Stimulated activated CD8-positive, alpha-beta memory T cell treated with anti-CD3 and anti-CD28 coated beads, Interleukin-12 subunit alpha, Interleukin-12 subunit beta, amount 100 ng/mL, for 24 hours (primary cell): ENCODE measurements around the gene ABCA2.
A peak's percentile ranks its signal among the peaks of the same experiment; 100 is the strongest.

ENCODE experiments used
- DNase-seq: peaks from one replicate; pipeline ENCODE4 v3.0.0-alpha.2; 2020; ENCODE audit errors: extremely low read depth

ABCA2 gene, protein sequence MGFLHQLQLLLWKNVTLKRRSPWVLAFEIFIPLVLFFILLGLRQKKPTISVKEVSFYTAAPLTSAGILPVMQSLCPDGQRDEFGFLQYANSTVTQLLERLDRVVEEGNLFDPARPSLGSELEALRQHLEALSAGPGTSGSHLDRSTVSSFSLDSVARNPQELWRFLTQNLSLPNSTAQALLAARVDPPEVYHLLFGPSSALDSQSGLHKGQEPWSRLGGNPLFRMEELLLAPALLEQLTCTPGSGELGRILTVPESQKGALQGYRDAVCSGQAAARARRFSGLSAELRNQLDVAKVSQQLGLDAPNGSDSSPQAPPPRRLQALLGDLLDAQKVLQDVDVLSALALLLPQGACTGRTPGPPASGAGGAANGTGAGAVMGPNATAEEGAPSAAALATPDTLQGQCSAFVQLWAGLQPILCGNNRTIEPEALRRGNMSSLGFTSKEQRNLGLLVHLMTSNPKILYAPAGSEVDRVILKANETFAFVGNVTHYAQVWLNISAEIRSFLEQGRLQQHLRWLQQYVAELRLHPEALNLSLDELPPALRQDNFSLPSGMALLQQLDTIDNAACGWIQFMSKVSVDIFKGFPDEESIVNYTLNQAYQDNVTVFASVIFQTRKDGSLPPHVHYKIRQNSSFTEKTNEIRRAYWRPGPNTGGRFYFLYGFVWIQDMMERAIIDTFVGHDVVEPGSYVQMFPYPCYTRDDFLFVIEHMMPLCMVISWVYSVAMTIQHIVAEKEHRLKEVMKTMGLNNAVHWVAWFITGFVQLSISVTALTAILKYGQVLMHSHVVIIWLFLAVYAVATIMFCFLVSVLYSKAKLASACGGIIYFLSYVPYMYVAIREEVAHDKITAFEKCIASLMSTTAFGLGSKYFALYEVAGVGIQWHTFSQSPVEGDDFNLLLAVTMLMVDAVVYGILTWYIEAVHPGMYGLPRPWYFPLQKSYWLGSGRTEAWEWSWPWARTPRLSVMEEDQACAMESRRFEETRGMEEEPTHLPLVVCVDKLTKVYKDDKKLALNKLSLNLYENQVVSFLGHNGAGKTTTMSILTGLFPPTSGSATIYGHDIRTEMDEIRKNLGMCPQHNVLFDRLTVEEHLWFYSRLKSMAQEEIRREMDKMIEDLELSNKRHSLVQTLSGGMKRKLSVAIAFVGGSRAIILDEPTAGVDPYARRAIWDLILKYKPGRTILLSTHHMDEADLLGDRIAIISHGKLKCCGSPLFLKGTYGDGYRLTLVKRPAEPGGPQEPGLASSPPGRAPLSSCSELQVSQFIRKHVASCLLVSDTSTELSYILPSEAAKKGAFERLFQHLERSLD (N-terminal part only)

DNA sequence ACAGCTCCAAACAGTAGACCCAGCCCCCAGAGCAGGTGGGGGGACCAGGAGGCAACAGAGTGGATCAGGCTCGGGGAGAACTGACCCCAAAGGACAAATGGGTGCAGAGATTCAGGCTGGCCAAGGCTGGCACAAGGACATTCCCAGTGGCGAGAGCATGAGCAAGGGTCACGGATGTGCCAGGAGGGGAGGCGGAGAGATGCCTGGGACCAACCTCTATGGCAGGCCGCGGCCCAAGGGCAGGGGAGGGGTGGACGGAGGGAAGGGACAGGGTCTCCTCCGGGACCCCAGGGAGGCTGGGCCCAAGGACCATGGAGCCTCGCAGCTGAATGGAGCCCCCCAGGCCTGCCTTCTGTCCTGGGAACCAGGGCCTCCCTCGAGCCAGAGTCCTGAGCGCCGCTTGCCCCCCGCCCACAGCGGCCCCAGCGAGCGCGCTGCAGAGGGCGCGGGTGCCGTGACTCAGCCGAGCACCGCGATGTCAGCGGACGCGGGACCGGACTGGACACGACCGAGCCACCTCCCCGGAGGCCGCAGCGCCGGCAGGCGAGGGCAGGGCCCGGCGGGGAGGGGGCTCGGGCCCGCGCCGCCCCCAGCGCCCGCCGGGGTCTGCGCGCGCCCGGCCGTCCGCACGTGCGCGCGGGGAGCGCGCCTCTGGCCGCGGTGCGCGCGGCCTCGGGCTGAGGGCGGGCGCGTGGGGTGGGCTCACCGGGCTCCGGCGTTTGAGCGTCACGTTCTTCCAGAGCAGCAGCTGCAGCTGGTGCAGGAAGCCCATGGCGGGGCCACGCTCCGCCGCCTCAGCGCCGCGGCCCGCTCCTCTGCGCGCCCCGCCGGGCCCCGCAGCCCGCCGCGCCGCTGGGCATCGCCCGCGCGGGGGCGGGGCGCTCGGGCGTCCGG lies at the start of gene ABCA2:
ABCA2 (minus strand) TSS at position 869 of the 894 bp plus-strand sequence; CDS start at position 772, 97 bp downstream.
- DNase-seq: no peak

DNA sequence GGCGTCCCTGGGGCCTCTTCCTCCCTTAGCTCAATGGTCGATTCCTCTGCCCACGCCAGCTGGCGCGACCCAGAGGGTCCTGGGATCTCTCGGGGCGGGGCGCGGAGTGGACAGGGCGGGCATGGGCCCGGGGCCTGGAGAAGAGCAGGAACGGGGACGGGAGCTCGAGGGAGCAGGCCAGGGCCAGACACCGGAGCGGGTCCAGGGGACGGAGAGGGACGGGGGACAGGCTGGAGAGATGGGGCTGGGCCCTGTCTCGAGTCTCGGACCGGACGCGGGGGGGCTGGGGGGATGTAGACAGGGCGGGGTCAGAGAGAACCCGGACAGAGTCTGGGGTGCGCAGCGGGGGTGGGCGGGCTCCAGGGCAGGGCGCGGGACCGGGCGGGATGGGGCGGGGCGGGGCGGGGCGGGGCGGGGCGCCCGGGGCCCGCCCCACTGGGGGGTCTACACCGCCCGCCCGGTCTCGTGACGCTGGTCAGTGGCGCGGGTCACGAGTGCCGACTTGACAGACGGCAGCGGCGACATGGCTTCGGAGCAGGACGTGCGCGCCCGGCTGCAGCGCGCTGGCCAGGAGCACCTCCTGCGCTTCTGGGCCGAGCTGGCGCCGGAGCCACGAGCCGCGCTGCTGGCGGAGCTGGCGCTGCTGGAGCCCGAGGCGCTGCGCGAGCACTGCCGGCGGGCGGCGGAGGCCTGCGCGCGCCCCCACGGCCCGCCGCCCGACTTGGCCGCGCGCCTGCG lies 49.1 kb upstream of the ABCA2 start, which contains the start of gene UAP1L1:
UAP1L1 (plus strand) TSS at position 508 of the 738 bp plus-strand sequence; CDS start at position 524, 16 bp downstream.
- DNase-seq: no peak

DNA sequence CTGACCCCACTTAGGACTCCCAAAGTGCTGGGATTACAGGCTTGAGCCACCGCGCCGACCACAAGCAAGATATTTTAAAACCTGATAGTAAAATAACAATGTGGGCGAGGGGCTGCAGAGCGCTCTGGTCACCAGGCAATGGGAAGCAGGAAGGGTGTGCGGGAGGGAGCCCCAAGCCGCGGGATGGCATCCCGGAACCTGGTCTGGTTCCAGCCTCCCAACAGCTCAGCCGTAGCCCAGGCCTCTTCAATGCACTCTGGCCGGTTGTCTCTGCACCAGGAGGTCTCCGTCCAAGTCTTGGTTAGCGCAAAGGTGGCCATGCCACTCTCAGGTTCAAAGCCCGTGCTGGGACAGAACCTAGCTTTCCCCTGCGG lies 48.6 kb upstream of the ABCA2 start:
- no peak for DNase-seq

DNA sequence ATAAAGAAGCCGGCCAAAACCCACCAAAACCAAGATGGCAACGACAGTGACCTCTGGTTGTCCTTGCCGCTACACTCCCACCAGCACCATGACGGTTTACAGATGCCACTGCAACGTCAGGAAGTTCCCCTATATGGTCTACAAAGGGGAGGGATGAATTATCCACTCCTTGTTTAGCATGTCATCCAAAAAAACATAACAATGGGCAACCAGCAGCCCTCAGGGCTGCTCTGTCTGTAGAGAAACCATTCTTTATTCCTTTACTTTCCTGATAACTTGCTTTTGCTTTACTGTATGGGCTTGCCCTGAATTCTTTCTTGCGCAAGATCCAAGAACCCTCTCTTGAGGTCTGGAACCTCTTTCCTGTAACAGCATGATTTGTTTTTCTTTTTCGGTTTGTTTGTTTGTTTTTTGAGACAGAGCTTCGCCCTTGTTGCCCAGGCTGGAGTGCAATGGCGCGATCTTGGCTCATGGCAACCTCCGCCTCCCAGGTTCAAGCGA lies 47.3 kb upstream of the ABCA2 start:
- no peak for DNase-seq

DNA sequence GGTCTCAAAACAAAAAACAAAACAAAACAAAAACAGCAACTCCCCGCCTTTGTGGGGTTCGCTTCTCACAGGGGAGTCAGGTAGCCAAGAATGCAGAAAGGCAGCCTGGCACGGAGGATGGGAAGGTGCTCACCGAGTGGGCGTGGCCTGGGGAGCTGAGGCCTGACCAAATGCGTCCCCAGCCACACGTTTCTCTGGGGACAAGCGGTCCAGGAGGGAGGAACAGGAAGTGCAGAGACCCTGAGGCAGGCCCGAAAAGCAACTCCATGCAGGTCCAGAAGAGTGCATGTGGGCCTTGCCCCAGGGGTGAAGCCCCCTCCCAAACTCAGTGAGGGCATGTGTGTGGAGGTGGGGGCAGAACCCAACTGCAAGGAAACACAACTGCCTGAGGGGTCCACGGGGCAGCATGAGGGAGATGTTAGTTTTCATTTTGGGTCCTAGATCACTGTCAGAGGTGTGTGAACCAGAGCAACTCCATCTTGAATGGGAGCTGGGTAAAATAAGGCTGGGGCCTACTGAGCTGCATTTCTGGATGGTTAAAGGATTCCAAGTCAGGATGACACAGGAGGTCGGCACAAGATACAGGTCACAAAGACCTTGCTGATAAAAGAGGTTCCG lies 46.7 kb upstream of the ABCA2 start:
- DNase-seq: no peak

DNA sequence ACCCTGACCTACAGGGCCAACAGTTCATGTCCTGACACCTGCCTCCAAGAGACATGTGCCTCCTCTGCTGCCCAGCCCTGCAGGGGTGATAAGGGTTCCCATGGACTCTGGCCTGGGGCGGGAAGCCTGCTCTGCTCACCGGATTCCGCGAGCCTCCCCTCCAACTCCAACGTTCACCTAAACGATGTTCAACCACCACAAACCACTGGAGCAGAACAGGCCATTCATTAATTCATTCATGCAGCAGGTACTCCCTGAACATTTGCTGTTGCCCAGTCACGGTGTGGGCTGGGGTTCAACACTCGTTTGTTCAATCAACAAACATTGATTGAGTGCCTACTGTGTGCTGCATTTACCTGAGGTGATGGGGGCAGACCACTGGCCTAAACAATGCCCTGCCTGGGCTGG lies 46.0 kb upstream of the ABCA2 start:
- no peak for DNase-seq

DNA sequence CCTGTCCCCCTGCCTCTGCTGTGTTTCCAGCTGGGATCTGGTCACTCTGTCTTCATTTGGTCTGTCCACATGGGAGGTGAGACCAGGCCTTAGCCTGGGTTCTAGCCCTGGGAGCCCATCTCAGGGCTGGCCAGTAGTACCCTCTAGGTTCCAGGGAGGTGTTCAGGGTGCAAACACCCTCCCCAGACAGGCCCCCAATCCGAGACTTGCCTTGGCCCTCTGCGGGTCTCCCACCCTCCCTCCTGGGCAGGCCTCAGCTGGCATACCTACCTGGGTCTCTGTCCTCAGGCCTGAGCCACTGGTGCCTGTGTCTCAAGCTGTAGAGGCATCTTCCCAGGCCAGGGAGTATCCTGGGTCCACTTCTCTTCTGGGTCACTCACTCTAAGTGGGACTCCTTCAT lies 43.2 kb upstream of the ABCA2 start:
- no peak for DNase-seq

DNA sequence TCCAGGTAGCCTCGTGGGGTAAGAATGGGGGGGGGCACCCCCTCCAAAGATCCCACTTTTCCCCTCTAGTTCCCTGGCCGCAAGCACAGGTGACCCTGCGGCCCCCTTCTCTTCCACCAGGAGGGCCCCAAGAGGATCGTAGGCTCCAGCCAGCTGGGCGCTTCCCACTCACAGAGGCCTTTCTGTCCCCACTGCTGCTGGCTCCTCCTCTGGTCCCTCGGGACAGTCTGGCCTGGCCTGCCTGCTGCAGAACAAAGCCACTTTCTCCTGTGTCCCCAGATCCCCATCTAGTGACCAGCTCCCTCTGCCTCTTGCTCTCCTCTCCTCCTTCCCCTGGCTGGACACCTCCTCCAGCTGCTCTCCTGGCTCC lies 42.9 kb upstream of the ABCA2 start:
- no peak for DNase-seq

DNA sequence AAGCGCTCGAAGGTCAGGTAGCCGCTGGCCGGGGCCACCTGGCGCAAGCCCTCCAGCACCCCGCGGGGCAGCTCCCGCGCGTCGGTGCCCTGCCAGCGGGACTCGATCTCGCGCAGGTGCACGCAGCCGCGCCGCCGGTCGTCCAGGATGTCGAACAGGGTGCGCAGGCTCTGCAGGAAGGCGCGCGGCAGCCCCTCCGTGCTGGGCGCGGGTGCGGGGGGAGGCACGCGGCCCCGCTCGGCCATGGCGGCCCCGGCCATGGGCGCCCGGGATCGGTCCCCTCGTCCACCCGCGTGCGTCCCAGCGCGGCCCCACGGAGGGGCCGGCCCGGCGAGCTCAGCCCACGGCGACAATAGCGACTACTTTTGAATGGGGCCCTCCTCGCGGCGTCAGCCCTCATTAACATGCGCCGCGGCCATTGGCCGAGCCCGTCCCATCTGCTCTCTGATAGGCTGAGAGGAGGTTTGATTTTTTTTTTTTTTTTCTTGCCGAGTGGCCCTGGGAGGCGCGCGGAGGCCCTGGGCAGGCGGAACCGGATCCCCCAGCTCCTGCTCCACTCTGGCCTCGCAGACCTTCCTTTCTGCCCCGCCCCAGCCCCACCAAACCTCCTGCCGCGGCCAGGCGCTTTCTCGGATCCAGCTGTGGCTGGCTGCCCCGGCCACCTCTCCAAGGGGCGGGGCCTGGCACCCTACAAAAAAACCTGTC lies 42.3 kb upstream of the ABCA2 start, which contains the start of gene SAPCD2:
SAPCD2 (minus strand) TSS at position 357 of the 705 bp plus-strand sequence; CDS start at position 260, 97 bp downstream.
- no peak for DNase-seq

DNA sequence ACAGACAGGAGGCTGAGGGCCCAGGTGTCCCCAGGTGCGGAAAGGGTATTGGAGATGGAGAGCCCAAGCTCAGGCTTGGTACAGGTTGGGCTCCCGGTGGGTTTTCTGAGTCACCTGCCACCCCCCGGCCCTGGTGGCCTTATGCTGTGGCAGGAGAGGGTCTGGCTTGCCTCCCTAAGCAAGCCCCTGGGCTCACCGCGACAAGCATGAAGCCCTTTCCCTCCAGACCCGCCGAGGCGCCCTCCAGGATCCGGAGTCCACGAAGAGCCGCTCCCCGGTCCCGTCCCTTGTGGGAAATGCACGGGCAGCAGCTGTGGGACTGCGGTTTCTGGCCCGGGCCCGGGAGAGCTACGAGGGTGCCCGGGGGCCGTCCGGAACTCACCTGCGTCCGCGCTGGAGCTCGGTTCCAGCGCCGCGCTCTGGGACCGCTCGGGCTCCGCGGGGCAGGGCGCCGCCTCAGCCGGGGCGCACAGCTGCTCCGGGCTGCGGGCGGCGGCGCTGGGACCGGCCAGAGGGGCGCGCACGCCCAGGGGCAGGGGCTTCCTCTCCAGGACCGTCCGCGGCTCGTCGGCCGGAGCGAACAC lies 41.6 kb upstream of the ABCA2 start:
- DNase-seq: no peak

DNA sequence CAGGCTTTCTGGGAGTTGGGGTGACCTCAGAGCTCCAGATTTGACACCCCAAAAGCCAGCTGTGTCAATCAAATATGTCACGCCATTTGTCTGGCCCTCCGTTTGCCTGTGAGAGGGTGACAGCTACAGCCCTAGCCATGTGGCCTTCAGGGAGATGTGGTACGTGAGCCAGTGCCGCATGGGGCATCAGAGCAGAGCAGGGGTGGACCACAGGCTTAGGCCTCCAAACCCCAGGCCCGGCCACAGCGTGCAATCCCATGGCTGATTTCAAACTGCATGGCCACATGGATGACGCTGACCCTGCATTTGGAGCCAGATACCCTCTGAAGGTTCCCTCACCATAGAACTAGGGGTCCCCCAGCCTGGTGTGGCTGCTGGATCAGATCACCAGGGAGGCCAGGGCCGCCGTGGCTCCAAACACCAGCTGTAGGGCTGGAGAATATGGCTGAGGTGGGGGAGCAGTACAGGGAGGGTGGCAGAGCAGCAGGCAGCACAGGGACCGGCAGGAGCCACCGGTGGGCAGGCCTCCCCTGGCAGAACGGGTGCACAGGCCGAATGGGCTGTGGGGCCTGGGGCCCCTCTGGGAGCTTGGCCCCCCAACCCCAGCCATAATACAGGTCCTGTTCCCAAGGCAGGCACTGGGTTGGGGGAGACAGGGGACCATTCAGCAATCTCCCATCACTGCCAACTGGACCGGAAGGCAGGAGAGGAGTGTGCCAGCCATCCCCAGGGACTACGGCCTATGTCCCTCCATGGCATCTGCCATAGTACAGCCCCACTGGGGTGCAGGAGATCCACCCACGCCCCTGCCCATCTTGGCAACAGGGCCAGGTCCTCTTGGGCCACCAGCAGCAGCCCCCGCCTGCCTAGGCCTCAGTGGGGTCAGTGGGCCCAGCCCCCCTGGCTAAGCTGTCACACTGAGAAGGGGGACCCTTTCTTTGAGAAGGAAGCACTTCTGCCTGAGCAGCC lies 40.8 kb upstream of the ABCA2 start:
- no peak for DNase-seq

DNA sequence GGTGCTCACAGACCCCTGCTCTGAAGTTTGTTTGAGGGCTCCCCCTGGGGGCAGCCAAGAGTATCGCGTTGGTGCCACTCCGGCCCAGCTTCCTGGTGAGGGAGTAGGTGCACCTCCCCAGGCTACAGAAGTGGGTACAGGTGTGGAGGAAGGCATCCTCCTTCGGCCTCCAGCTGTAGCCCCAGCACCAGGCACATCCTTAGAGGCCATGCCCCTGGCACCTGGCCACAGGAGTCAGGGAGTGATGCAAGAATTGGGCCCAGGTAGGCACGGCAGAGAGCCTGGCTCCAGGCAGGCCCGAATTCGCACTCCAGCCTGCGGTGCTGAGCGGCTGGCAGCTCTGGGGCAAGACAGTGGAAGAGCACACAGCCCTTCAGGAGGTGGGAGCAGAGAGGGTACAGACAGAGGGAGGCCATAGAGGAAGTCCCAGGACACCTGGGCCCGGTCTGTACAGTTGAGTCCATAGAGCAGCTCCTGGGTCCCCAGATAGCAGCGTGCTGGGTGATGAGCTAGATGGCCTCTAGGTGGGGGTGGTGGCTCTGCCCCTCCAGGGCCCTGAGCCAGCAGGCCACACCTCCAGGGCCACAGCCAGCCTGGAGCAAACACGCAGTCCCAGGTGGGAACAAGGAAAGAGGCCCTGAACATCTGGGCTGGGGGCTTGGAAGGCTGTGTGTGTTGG lies 40.0 kb upstream of the ABCA2 start:
- DNase-seq: peak; percentile 62

DNA sequence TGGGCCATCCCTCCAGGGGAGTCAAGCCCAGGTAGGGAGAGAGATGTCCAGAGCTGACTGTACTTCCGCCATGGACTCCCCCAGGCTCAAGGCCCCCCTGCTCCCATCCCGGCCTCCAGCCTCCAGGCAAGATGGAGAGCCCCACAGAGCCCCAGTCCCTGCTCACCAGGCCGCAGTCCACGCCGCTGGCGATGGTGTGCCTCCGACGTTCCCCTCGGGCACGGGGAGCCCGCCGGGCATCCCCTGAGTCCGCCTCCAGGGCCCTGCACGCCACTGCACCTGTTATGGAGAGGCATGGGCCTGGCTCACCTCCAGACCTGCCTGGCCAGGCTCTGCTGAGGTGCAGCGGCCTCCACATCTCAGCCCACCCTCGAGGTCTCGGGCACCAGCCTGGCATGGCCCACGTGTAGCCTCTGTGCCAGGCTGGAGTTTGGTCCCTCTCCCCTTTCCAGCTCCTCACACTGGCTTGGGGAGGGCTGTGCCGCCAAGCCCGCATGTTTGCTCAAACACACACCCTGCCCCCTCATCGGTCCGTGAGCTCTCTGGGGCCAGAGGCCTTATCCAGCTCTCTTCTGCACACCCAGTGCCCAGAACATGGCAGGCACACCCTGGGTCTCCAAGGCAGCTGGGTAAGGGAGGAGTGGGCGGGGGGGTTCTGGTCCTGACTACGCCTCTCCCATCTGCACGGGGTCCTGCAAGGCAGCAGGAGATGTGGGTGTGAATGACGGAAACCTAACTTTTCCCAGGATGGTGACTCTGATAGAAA lies 38.2 kb upstream of the ABCA2 start:
- no peak for DNase-seq

DNA sequence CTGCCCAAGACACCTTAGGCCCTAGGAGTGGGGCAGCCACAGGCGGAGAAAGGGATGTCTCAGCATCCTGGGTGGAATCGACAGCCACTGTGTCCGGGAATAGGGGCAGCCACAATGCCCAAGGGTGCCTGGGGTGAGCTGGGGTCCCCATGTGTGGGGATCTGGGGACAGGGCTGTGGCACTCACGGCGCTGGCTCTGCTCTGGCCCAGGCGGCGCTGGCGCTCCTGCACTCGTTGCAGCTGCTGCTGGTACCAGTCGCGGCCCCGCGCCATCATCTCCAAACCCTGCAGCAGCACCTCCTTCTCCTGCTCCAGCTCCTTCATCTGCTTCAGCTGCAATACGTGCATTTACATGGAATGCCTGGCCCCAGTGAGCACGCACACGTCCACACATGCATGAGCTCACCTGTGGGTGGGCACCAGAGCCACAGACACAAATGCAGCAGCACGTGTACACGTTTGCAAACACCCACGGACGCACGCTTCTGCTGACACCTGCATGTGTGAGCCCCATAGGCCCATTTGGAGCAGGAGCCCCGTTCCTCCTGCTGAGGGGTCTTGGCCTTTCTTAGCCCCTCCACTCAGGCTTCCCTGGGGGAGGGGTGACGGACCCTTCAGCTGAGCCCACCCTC lies 37.4 kb upstream of the ABCA2 start:
- no peak for DNase-seq

DNA sequence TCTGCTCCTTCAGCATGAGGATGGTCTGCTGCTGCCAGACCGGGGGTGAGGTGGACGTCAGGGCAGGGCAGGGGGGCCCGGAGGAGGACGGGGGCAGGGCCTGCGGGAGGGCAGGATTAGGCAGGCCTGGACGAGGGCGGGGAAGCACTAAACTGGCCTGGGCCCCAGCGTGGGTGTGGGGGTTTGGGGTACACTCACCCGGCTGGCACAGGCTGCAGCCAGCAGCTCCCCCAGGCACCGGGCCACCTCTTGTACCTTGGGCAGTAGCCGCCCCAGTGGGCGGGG lies 36.8 kb upstream of the ABCA2 start:
- no peak for DNase-seq
